Muscle layer of duodenum (tissue), 2 donors: Measurements from ENCODE around the gene CASQ2.

Experiments used
- H3K27ac ChIP-seq: one replicate; pipeline ENCODE4 v1.7.0; 2013; ENCODE audit warnings: mild to moderate bottlenecking, low read length
- H3K27me3 ChIP-seq: one replicate; pipeline ENCODE4 v1.7.0; 2013; ENCODE audit warnings: low read depth, mild to moderate bottlenecking, control low read depth, low read length
- H3K36me3 ChIP-seq, 2 donors: one replicate each; pipeline ENCODE4 v1.7.0; 2013; ENCODE audit warnings: low read length in 2 of 2, control low read depth in 1 of 2, mild to moderate bottlenecking in 1 of 2; ENCODE audit not compliant: insufficient read depth in 2 of 2, control insufficient read depth in 1 of 2
- H3K4me1 ChIP-seq, 2 donors: one replicate each; pipeline ENCODE4 v1.7.0; 2013; ENCODE audit warnings: low read length in 2 of 2, mild to moderate bottlenecking in 2 of 2, control low read depth in 1 of 2, moderate library complexity in 1 of 2; ENCODE audit not compliant: insufficient read depth in 2 of 2, control insufficient read depth in 1 of 2
- H3K4me3 ChIP-seq, 2 donors: one replicate each; pipeline ENCODE4 v1.7.0; 2013; ENCODE audit warnings: low read length in 2 of 2, low read depth in 1 of 2, mild to moderate bottlenecking in 1 of 2
- H3K9me3 ChIP-seq, 2 donors: one replicate each; pipeline ENCODE4 v1.7.0; 2013; ENCODE audit warnings: low read length in 2 of 2, control low read depth in 1 of 2, mild to moderate bottlenecking in 1 of 2; ENCODE audit not compliant: control insufficient read depth in 1 of 2
- donor health status: healthy.

The CASQ2 gene

GRCh38 chr1:115712911-115713609 lies 55.5 kb downstream of the CASQ2 start:
- Histone ChIP-seq H3K36me3 (no peaks in the 10 kb centered on the region), H3K27me3 (no peaks in the 10 kb centered on the region), H3K9me3 (no peaks in the 10 kb centered on the region), H3K4me3 (no peak overlapping the region), H3K4me1 (peaks cover 0 to 5% of the 10 kb centered on the region in 2 donors), H3K27ac (no peak overlapping the region)

GRCh38 chr1:115710859-115711624 lies 57.5 kb downstream of the CASQ2 start:
- no peak overlapping the region for H3K27ac ChIP-seq

GRCh38 chr1:115706587-115707425 lies 61.7 kb downstream of the CASQ2 start:
- Histone ChIP-seq H3K27ac (no peak overlapping the region), H3K27me3 (no peaks in the 10 kb centered on the region), H3K36me3 (peaks cover 0 to 3% of the 10 kb centered on the region in 2 donors), H3K4me3 (no peak overlapping the region), H3K4me1 (no peaks in the 10 kb centered on the region), H3K9me3 (no peaks in the 10 kb centered on the region)

More at GRCh38 chr1:115710859-115711624, 57.5 kb downstream of the CASQ2 start:
- Histone ChIP-seq H3K36me3 (no peaks in the 10 kb centered on the region), H3K9me3 (no peaks in the 10 kb centered on the region), H3K4me1 (no peaks in the 10 kb centered on the region), H3K27me3 (no peaks in the 10 kb centered on the region), H3K4me3 (no peak overlapping the region)

GRCh38 chr1:115705963-115706362 lies 62.6 kb downstream of the CASQ2 start:
- H3K27ac ChIP-seq = no peak overlapping the region
- no peaks in the 10 kb centered on the region for H3K9me3 ChIP-seq
- H3K4me3 ChIP-seq = no peak overlapping the region
- H3K27me3 ChIP-seq = no peaks in the 10 kb centered on the region
- H3K4me1 ChIP-seq = no peaks in the 10 kb centered on the region
- peaks cover 0 to 3% of the 10 kb centered on the region in 2 donors for H3K36me3 ChIP-seq

- H3K4me1 ChIP-seq = no peaks in the 10 kb centered on the region
- peaks cover 0 to 3% of the 10 kb centered on the region in 2 donors for H3K36me3 ChIP-seq
- H3K9me3 ChIP-seq = no peaks in the 10 kb centered on the region
- H3K27ac ChIP-seq = no peak overlapping the region
- no peak overlapping the region for H3K4me3 ChIP-seq
- H3K27me3 ChIP-seq = no peaks in the 10 kb centered on the region
These were observed 63.2 kb downstream of the CASQ2 start for GRCh38 chr1:115705085-115705951.

GRCh38 chr1:115702959-115703358 lies 65.6 kb downstream of the CASQ2 start:
- peaks cover 0 to 3% of the 10 kb centered on the region in 2 donors for H3K36me3 ChIP-seq
- no peaks in the 10 kb centered on the region for H3K4me1 ChIP-seq
- no peak overlapping the region for H3K4me3 ChIP-seq
- H3K9me3 ChIP-seq = no peaks in the 10 kb centered on the region
- H3K27me3 ChIP-seq = no peaks in the 10 kb centered on the region
- no peak overlapping the region for H3K27ac ChIP-seq

- Histone ChIP-seq H3K27ac (no peak overlapping the region), H3K4me3 (no peak overlapping the region), H3K9me3 (no peaks in the 10 kb centered on the region), H3K27me3 (no peaks in the 10 kb centered on the region), H3K4me1 (no peaks in the 10 kb centered on the region), H3K36me3 (peaks cover 0 to 3% of the 10 kb centered on the region in 2 donors)
These were observed 67.4 kb downstream of the CASQ2 start for GRCh38 chr1:115701090-115701489.

- H3K27ac ChIP-seq = no peak overlapping the region
- no peaks in the 10 kb centered on the region for H3K4me1 ChIP-seq
- no peak overlapping the region for H3K4me3 ChIP-seq
- no peaks in the 10 kb centered on the region for H3K9me3 ChIP-seq
- H3K36me3 ChIP-seq = peaks cover 0 to 3% of the 10 kb centered on the region in 2 donors
- H3K27me3 ChIP-seq = no peaks in the 10 kb centered on the region
These were observed 70.9 kb downstream of the CASQ2 start for GRCh38 chr1:115697619-115698018.

GRCh38 chr1:115694805-115695204 lies 73.7 kb downstream of the CASQ2 start:
- no peak overlapping the region for H3K27ac ChIP-seq
- H3K36me3 ChIP-seq = peaks cover 17 to 19% of the 10 kb centered on the region in 2 donors
- H3K27me3 ChIP-seq = no peaks in the 10 kb centered on the region
- H3K4me1 ChIP-seq = no peaks in the 10 kb centered on the region
- no peaks in the 10 kb centered on the region for H3K9me3 ChIP-seq
- H3K4me3 ChIP-seq = no peak overlapping the region

GRCh38 chr1:115692224-115692623 lies 76.3 kb downstream of the CASQ2 start:
- Histone ChIP-seq H3K27ac (no peak overlapping the region), H3K9me3 (no peaks in the 10 kb centered on the region), H3K4me1 (no peaks in the 10 kb centered on the region), H3K36me3 (peaks cover 17 to 19% of the 10 kb centered on the region in 2 donors), H3K4me3 (no peak overlapping the region), H3K27me3 (no peaks in the 10 kb centered on the region)
